CD8-positive, alpha-beta memory T cell (primary cell): ENCODE data around the gene KLHL41. TPM values are rescaled to one million over a fixed set of nuclear protein-coding genes. Genes with fewer than 3 reads are reported as not detected.
A peak's percentile ranks its signal among the peaks of the same experiment; 100 is the strongest.

Source experiments
- CTCF ChIA-PET: fragments of 350-600 bp; sonication (Branson Sonifier 250); formaldehyde crosslinking; loops from one replicate; lab custom pipeline; 2021; ENCODE audit warnings: antibody characterized with exemption; lab: Charles Lee
- POLR2A ChIA-PET: fragments of 350-600 bp; sonication (Branson Sonifier 250); formaldehyde crosslinking; loops from one replicate; lab custom pipeline; 2021; ENCODE audit warnings: antibody characterized with exemption; lab: Charles Lee
- DNase-seq, 5 donors: peaks; one replicate each; pipeline versions ENCODE4 v3.0.0 to v3.0.0-alpha.2; 2020 to 2022; ENCODE audit warnings: mixed read lengths in 1 of 5
- H3K27ac ChIP-seq: one replicate; pipeline ENCODE4 v1.7.0; 2013; ENCODE audit warnings: low read depth, mild to moderate bottlenecking, low read length, moderate library complexity
- H3K27me3 ChIP-seq: 2 replicates; pipeline ENCODE4 v1.7.0; 2013; ENCODE audit warnings: low read length, mild to moderate bottlenecking; ENCODE audit not compliant: insufficient read depth, poor library complexity, severe bottlenecking
- H3K36me3 ChIP-seq: 2 replicates; pipeline ENCODE4 v1.7.0; 2013; ENCODE audit warnings: mild to moderate bottlenecking, low read length, moderate library complexity; ENCODE audit not compliant: insufficient read depth
- H3K4me1 ChIP-seq: 2 replicates; pipeline ENCODE4 v1.7.0; 2013; ENCODE audit warnings: mild to moderate bottlenecking, low read length, moderate library complexity; ENCODE audit not compliant: insufficient read depth
- H3K4me3 ChIP-seq: 2 replicates; pipeline ENCODE4 v1.7.0; 2013; ENCODE audit warnings: mild to moderate bottlenecking, low read length
- H3K9me3 ChIP-seq: 2 replicates; pipeline ENCODE4 v1.7.0; 2013; ENCODE audit warnings: mild to moderate bottlenecking, low read length
- H3K27ac Mint-ChIP-seq, 8 donors: one replicate each; pipeline ENCODE4 v1.8.0; 2020 to 2021; ENCODE audit warnings: mixed read lengths in 8 of 8, mild to moderate bottlenecking in 6 of 8, inconsistent platforms in 3 of 8, moderate library complexity in 3 of 8
- H3K27me3 Mint-ChIP-seq, 2 donors: one replicate each; pipeline ENCODE4 v1.8.0; 2020 to 2021; ENCODE audit warnings: mixed read lengths in 2 of 2, mild to moderate bottlenecking in 1 of 2, moderate library complexity in 1 of 2
- H3K36me3 Mint-ChIP-seq, 3 donors: one replicate each; pipeline ENCODE4 v1.8.0; 2020 to 2021; ENCODE audit warnings: mixed read lengths in 3 of 3, inconsistent platforms in 1 of 3, mild to moderate bottlenecking in 1 of 3
- H3K4me1 Mint-ChIP-seq, 3 donors: one replicate each; pipeline ENCODE4 v1.8.0; 2020 to 2021; ENCODE audit warnings: mixed read lengths in 3 of 3, inconsistent platforms in 1 of 3, mild to moderate bottlenecking in 1 of 3
- H3K4me3 Mint-ChIP-seq, 7 donors: one replicate each; pipeline ENCODE4 v1.8.0; 2020 to 2021; ENCODE audit warnings: mixed read lengths in 7 of 7, mild to moderate bottlenecking in 6 of 7, moderate library complexity in 4 of 7, inconsistent platforms in 2 of 7
- H3K9me3 Mint-ChIP-seq, 5 donors: one replicate each; pipeline ENCODE4 v1.8.0; 2020 to 2022; ENCODE audit warnings: mixed read lengths in 5 of 5, mild to moderate bottlenecking in 3 of 5, moderate library complexity in 2 of 5, inconsistent platforms in 1 of 5
- polyA plus RNA-seq: library from polyadenylated mRNA; unstranded; fragments of 300-500 nt; fragmentation: Illumina TruSeq; gene quantifications from one replicate; pipeline ENCODE4 v1.2.3, GENCODE V29; 2021
- total RNA-seq, 2 experiments: library from RNA; stranded (reverse); gene quantifications; one replicate each; pipeline ENCODE4 v1.2.3, GENCODE V29; 2021

The KLHL41 gene
- total and polyA plus RNA-seq, 3 experiments from 2014 or later: 0.22 to 0.27 TPM; not detected in 1

DNA sequence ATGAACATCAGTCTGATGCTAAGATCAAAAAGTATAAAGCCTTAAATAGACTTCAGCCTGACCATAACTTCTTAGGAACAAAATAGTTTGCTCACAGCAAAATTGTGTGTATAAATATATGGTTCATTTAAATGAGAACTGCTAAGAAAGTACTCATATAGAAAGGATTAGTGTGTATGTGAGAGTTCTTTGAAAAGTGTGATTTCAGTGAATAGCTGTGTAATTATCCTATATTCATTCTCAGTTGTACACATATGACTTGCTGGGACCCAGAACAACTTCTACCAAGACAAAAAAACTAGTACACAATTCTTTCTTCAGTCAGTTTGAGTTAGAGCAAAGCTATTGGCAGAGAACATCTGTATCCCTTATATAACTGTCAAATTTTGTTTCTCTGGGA is 23.0 kb upstream of the KLHL41 start:
- no peaks in the 10 kb centered on the region for H3K9me3 Mint-ChIP-seq
- CTCF ChIA-PET: interaction anchor here (1.5 kb wide), 1 partner anchor 10 kb away, joined by 5 read pairs; no protein-coding TSS in a partner anchor

DNA sequence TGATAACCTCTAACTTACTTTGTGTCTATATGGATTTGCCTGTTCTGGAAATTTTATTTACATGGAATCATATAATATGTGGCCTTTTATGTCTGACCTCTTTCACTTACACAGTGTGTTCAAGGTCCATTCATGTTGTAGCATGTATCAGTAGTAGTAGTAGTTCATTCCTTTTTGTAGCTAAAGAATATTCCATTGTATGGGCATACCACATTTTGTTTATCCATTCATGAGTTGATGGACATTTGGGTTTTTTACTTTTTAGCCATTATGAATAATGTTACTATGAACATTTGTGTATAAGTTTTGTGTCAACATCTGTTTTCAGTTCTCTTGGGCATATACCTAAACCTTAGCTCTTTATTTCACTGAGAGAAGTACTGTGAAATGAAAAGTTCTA is 18.7 kb upstream of the KLHL41 start:
- no peak overlapping the region for H3K27ac ChIP-seq
- DNase-seq: no peak
- no peaks in the 10 kb centered on the region for H3K9me3 ChIP-seq
- ChIA-PET CTCF (no interaction called here), POLR2A (no interaction called here)
- H3K4me3 ChIP-seq: no peak overlapping the region
- peaks cover 2 to 17% (median 5%) of the 10 kb centered on the region in 3 donors for H3K36me3 Mint-ChIP-seq
- H3K4me3 Mint-ChIP-seq: no peak overlapping the region
- no peaks in the 10 kb centered on the region for H3K4me1 Mint-ChIP-seq
- no peaks in the 10 kb centered on the region for H3K27me3 ChIP-seq
- no peaks in the 10 kb centered on the region for H3K27me3 Mint-ChIP-seq
- no peaks in the 10 kb centered on the region for H3K36me3 ChIP-seq
- no peaks in the 10 kb centered on the region for H3K9me3 Mint-ChIP-seq
- H3K4me1 ChIP-seq: no peaks in the 10 kb centered on the region
- H3K27ac Mint-ChIP-seq: no peak overlapping the region

More for the DNA sequence above, 23.0 kb upstream of the KLHL41 start:
- Mint-ChIP-seq H3K27me3 (peaks cover 0 to 2% of the 10 kb centered on the region in 2 donors), H3K4me3 (no peak overlapping the region), H3K36me3 (peaks cover 2 to 32% (median 5%) of the 10 kb centered on the region in 3 donors), H3K4me1 (peaks cover 0 to 2% (median 0%) of the 10 kb centered on the region in 3 donors), H3K27ac (no peak overlapping the region)
- POLR2A ChIA-PET: no interaction called here
- Histone ChIP-seq H3K4me1 (no peaks in the 10 kb centered on the region), H3K27ac (no peak overlapping the region), H3K27me3 (no peaks in the 10 kb centered on the region), H3K36me3 (no peaks in the 10 kb centered on the region), H3K9me3 (no peaks in the 10 kb centered on the region), H3K4me3 (no peak overlapping the region)
- DNase-seq: no peak

DNA sequence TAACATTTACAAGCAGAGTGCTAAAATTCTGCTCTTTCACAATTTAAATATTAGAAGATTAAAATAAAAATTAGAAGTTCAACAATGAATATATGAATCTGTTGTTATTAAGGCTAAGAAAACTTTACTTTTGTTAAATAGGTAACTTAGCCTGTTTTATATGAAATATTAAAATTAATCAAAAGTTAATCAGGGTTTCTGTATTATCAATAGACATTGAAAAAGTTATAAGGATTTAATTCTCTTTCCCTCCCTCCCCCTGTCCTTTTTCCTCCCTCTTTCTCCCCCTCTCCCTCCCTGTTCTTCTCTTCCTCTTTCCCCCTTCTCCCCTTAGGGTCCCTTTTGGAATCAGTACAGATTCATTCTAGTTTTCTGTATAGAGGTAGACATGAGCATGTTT is 18.1 kb upstream of the KLHL41 start:
- Histone ChIP-seq H3K4me1 (no peaks in the 10 kb centered on the region), H3K27ac (no peak overlapping the region), H3K27me3 (no peaks in the 10 kb centered on the region), H3K4me3 (no peak overlapping the region), H3K36me3 (no peaks in the 10 kb centered on the region), H3K9me3 (no peaks in the 10 kb centered on the region)
- Mint-ChIP-seq H3K4me3 (no peak overlapping the region), H3K9me3 (no peaks in the 10 kb centered on the region), H3K36me3 (peaks cover 2 to 19% (median 5%) of the 10 kb centered on the region in 3 donors), H3K27ac (no peak overlapping the region), H3K27me3 (no peaks in the 10 kb centered on the region), H3K4me1 (no peaks in the 10 kb centered on the region)
- no peak for DNase-seq
- ChIA-PET CTCF (no interaction called here), POLR2A (no interaction called here)

DNA sequence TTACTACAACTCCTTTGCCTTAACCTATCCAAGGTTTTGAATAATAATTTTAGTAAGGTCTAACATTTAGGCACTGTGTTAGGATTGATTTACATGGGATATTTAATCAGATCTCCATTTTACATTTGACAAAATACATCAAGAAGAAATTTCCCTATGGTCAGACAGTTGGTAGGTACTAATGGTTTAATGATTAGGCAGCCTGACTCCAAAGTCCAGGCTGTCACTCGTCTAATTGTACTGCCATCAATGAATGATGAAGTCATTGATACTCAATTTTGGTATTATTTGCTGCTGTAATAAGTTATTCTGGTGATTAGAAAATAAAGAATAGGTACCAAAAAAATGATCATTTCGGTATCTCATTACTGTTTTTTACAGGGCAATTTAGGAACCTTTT is 16.1 kb upstream of the KLHL41 start:
- no peak overlapping the region for H3K4me3 Mint-ChIP-seq
- no peak for DNase-seq
- peaks cover 2 to 18% (median 5%) of the 10 kb centered on the region in 3 donors for H3K36me3 Mint-ChIP-seq
- H3K27ac Mint-ChIP-seq: no peak overlapping the region
- H3K27ac ChIP-seq: no peak overlapping the region
- H3K9me3 ChIP-seq: no peaks in the 10 kb centered on the region
- H3K9me3 Mint-ChIP-seq: no peaks in the 10 kb centered on the region
- no peak overlapping the region for H3K4me3 ChIP-seq
- H3K4me1 Mint-ChIP-seq: no peaks in the 10 kb centered on the region
- H3K4me1 ChIP-seq: no peaks in the 10 kb centered on the region
- no peaks in the 10 kb centered on the region for H3K27me3 ChIP-seq
- ChIA-PET POLR2A (no interaction called here), CTCF (interaction anchor here (0.7 to 0.9 kb wide), 2 partner anchors 14 kb away, joined by 3 read pairs; partner anchors contain the start of gene BBS5)
- H3K27me3 Mint-ChIP-seq: no peaks in the 10 kb centered on the region
- H3K36me3 ChIP-seq: no peaks in the 10 kb centered on the region

DNA sequence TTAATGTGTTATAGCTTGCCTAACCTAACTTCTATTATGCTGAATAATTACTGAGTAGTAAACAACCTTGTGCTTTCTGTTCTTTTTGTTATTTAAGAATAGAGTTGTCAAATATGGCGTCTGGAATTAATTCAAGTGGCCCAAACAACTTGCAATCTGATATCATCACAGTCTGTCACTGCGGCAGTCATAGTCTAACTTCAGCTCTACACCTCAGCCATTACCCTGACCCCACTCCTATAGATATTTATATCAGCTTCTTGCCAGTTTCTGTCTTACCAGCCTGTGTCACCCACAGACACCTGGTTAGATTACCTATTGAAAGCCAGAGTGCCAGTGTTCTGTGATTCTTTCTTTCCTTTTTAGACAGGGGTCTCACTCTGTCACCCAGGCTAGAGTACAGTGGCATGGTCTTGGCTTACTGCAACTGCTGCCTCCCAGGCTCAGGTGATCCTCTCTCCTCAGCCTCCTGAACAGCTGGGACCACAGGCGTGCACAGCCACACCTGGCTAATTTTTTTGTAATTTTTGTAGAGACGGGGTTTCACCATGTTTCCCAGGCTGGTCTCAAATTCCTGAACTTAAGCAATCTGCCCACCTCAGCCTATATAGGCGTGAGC is 14.1 kb upstream of the KLHL41 start:
- H3K27ac ChIP-seq: no peak overlapping the region
- no peak for DNase-seq
- no peaks in the 10 kb centered on the region for H3K9me3 Mint-ChIP-seq
- no peak overlapping the region for H3K27ac Mint-ChIP-seq
- no peaks in the 10 kb centered on the region for H3K27me3 ChIP-seq
- H3K9me3 ChIP-seq: no peaks in the 10 kb centered on the region
- H3K36me3 Mint-ChIP-seq: peaks cover 2 to 15% (median 5%) of the 10 kb centered on the region in 3 donors
- ChIA-PET CTCF (interaction anchor here (1.8 kb wide), 1 partner anchor 8 kb away, joined by 5 read pairs; no protein-coding TSS in a partner anchor), POLR2A (no interaction called here)
- H3K27me3 Mint-ChIP-seq: no peaks in the 10 kb centered on the region
- H3K4me3 ChIP-seq: no peak overlapping the region
- no peaks in the 10 kb centered on the region for H3K36me3 ChIP-seq
- H3K4me3 Mint-ChIP-seq: no peak overlapping the region
- H3K4me1 ChIP-seq: no peaks in the 10 kb centered on the region
- H3K4me1 Mint-ChIP-seq: no peaks in the 10 kb centered on the region

DNA sequence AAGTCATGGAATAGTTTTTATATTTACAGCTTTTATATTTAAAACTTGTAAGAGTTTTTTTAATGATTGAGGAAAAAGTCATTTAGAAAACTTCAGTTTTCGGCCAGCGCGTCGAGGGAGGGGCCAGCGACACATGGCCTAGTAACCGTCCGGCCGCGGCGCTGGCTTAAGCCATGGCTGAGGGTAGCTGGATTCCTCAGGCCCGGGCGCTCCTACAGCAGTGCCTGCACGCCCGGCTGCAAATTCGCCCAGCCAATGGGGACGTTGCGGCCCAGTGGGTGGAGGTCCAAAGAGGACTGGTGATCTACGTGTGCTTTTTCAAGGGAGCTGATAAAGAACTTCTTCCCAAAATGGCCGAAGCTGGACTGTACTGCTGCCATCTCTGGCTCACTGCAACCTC is 4.9 kb upstream of the KLHL41 start:
- Mint-ChIP-seq H3K9me3 (no peaks in the 10 kb centered on the region), H3K4me3 (no peak overlapping the region), H3K27ac (no peak overlapping the region), H3K36me3 (peaks cover 4 to 14% (median 7%) of the 10 kb centered on the region in 3 donors), H3K4me1 (no peaks in the 10 kb centered on the region), H3K27me3 (no peaks in the 10 kb centered on the region)
- POLR2A ChIA-PET: no interaction called here
- no peaks in the 10 kb centered on the region for H3K36me3 ChIP-seq
- H3K27ac ChIP-seq: no peak overlapping the region
- H3K27me3 ChIP-seq: no peaks in the 10 kb centered on the region
- CTCF ChIA-PET: no interaction called here
- H3K9me3 ChIP-seq: no peaks in the 10 kb centered on the region
- DNase-seq: no peak
- no peaks in the 10 kb centered on the region for H3K4me1 ChIP-seq
- no peak overlapping the region for H3K4me3 ChIP-seq

DNA sequence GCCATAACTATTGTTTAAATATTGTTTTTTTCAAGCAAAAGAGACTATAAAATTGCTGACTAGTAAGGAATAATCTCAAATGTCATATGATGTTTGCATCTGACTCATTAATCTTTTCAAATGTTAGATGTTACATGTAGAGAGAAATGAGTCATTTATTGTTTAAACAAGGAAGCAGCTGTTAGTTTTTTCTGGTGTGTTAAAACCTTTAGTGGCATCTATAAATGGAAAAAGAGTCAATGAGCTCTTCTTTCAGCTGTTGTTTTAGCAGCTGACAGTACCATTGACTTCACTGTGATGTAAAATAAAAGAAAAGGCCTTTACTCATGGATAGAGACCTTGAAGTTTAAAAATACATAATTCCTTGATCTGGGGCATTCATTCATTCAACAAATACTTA is 1.8 kb upstream of the KLHL41 start:
- H3K27ac ChIP-seq: peak overlapping the region; percentile 12
- Mint-ChIP-seq H3K4me1 (no peaks in the 10 kb centered on the region), H3K4me3 (no peak overlapping the region), H3K27ac (no peak overlapping the region), H3K27me3 (no peaks in the 10 kb centered on the region), H3K9me3 (no peaks in the 10 kb centered on the region), H3K36me3 (peaks cover 4 to 14% (median 9%) of the 10 kb centered on the region in 3 donors)
- no peaks in the 10 kb centered on the region for H3K4me1 ChIP-seq
- ChIA-PET POLR2A (no interaction called here), CTCF (no interaction called here)
- H3K9me3 ChIP-seq: no peaks in the 10 kb centered on the region
- no peak overlapping the region for H3K4me3 ChIP-seq
- no peaks in the 10 kb centered on the region for H3K36me3 ChIP-seq
- H3K27me3 ChIP-seq: no peaks in the 10 kb centered on the region
- DNase-seq: no peak

DNA sequence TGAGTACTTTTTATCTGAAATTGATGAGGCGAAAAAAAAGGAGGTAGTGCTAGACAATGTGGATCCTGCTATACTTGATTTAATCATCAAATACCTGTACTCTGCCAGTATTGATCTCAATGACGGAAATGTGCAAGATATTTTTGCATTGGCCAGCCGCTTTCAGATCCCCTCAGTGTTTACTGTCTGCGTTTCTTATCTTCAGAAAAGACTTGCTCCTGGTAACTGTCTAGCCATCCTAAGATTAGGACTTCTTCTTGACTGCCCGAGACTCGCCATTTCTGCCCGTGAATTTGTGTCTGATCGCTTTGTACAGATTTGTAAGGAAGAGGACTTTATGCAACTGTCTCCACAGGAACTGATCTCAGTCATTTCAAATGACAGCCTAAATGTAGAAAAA is 453 bp downstream of the KLHL41 start:
- CTCF ChIA-PET: interaction anchor here (0.5 kb wide), 1 partner anchor 113 kb away, joined by 3 read pairs; no protein-coding TSS in a partner anchor
- H3K27ac Mint-ChIP-seq: no peak overlapping the region
- no peaks in the 10 kb centered on the region for H3K4me1 Mint-ChIP-seq
- DNase-seq: no peak
- H3K9me3 Mint-ChIP-seq: no peaks in the 10 kb centered on the region
- H3K36me3 Mint-ChIP-seq: peaks cover 0 to 2% (median 2%) of the 10 kb centered on the region in 3 donors
- POLR2A ChIA-PET: no interaction called here
- Histone ChIP-seq H3K27ac (no peak overlapping the region), H3K9me3 (no peaks in the 10 kb centered on the region), H3K4me1 (no peaks in the 10 kb centered on the region), H3K36me3 (no peaks in the 10 kb centered on the region), H3K27me3 (no peaks in the 10 kb centered on the region), H3K4me3 (no peak overlapping the region)
- H3K4me3 Mint-ChIP-seq: no peak overlapping the region
- H3K27me3 Mint-ChIP-seq: no peaks in the 10 kb centered on the region
